Inflammatory macrophage (primary cell): Measurements from ENCODE around the gene STK24.

ENCODE experiments used
- DNase-seq, 2 donors: peaks; one replicate each; pipeline ENCODE4 v3.0.0-alpha.2; 2020 to 2022

STK24 gene

GRCh38 chr13:98489446-98490194 lies 87.3 kb downstream of the STK24 start:
- no peak for DNase-seq

DNA sequence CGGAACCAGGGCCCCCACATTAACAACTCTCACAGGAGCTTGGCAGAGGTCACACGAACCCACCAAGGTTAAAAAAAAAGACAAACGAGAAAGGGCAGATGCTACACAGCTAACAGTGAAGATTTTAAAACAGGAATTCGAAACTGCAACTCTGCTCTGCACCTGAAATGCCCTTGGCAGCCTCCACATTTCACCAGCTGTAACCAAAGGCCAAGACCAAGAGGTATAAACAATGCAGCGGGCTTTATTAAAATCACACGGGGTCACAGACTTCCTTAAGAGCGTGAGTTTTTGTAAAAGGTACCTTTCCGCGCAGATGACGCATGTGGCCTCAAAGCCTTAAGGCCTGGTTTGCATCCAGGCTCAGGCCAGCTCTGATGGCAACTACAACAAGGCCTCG lies 88.2 kb downstream of the STK24 start:
- no peak for DNase-seq

DNA sequence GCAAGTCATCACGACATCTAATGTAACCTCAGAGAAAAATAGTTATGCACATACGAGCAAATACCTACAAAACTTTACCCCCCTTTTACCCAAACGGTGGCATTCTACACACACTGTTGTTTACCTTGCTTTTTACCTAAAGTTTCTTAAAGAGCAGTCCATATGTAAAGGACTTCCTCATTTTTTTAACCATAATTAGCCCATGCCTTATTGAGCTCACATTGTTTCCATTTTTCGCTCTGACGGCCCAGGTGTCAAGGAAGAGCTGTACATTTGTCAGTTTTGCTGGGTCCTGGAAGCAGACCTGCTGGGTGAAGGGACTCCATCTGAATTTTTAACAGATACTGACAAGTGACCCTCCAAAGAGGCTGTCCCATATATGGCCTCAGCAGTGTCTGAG lies 89.4 kb downstream of the STK24 start:
- DNase-seq = no peak

DNA sequence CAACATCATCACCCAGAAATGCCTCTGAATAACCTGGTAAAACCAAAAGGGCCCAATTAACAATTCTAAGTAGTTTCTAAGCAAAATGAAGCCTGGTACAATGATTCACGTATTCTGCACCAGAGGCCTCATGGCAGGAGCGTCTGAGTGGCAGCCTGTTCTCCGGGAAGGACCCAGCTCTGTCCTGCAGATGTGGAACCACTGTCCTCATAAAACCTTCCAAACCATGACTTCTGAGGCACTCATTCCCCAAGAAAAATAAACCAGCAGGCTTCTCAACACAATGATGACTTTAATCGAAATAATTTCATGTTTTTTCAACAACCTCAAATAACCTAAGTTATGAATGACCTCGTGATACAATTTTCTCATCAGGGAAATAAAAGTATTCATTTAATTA lies 89.9 kb downstream of the STK24 start:
- DNase-seq = no peak

DNA sequence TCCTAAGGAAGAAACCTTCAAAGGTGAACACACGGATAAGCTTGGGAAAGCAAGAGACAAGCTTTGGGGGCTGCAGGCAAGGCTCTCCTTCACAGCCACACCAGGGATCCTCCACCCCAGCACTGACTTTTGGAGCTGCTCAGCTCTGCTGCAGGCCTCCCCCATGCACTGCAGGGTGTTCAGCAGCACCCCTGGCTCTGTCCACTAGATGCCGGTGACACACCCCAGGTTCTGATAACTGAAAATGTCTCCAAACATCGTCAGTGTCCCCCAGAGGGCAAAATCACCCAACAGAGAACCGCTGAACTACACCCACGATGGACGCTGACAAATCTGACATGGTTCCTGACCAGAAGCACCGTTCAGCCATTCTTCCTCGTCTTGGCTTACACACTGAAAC lies 90.5 kb downstream of the STK24 start:
- DNase-seq = no peak

GRCh38 chr13:98485561-98485960 lies 91.3 kb downstream of the STK24 start:
- DNase-seq = no peak

- DNase-seq = peak; percentile 93 to 95
These were observed 92.4 kb downstream of the STK24 start for GRCh38 chr13:98484289-98485219.

- DNase-seq = no peak
These were observed 93.2 kb downstream of the STK24 start for GRCh38 chr13:98483601-98484288.

DNA sequence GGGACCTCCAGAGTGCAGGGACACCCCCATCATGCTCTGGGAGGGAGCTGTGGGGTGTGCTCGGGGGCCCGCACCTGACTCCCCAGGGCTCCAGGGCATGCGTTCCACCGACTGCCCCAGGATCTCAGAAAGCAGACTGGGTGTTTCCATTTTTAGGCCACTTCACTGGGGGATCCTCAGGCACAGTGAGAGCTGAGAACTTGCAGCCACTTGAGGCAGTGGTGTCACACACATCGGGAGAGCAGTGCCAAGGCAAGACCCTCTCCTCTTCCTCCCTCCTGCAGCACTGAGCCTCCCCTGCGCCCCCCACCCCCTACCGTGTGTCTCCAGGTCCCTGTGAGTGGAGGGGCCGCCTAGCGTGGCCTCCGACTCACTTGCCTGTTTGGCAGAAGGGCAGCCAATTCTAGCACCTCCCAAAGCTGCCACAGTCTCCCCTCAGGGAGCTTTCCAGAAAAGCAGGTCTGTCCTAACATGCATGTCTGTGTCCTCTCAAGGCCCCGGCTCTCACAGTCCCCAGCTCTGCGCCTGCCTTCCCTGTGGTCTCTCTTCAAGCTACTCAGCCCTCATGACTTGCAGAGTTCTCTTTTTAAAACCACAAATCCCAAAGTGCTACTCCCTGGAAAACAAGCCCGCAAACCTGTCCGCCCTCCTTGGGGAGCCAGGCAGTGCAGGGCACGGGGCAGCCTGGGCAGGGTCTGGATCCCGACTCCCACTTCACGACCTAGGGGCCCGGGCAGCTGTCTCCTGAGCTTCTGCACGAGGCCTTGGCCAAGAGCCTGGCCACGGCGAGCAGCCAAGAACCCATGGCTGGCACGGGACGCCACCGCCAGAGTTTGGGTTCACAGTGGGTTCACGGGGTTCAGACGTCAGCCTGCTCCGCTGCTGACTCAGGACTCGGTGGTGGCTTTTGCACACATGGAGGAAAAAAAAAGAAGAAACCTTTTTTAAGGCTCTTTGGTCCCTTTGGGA lies 94.1 kb downstream of the STK24 start:
- DNase-seq = peak in 1 of 2 donors; percentile 54

DNA sequence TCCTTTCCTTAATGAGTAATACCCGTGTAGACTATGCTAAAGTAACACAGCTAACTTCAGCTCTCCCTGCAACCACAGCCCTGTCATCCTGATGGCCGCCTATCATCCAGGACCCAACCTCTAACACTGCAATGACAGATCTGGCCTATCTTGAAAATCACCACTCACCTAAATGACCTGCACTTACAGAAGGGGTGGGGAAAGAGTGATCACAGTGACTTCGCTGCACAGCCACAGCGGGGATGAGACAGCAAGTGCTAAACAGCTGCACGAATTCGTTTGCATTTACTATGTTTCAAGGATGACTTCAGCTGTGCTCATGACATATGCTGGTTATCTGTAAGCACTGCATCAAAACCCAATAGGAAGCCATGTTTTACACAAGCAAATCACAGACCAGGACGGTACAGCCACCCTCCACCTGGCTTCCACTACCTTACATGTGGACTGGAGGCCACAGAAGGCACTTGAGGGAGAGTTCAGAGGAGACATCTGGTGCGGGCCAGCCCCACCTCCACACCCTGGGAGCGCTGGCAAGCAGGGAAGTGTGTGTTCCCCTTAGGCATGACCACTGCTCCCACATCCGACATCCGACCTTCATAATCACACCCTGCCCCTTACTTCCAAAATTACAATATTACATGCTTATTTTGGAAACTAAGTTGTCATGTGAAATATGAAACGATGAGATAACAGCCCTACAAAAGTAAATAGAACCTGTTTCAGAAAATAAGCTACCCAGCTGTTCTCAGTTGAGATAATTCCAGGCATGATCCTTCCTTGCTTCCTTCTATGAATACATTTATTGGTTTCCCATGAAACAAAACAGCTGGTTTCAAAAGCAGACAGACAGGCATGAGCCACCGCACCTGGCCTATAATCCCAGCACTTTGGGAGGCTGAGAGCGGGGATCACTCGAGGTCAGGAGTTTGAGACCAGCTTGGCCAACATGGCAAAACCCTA lies 95.7 kb downstream of the STK24 start:
- peak; percentile 40 to 73 for DNase-seq

- DNase-seq = no peak
These were observed 97.4 kb downstream of the STK24 start for GRCh38 chr13:98479496-98480003.

DNA sequence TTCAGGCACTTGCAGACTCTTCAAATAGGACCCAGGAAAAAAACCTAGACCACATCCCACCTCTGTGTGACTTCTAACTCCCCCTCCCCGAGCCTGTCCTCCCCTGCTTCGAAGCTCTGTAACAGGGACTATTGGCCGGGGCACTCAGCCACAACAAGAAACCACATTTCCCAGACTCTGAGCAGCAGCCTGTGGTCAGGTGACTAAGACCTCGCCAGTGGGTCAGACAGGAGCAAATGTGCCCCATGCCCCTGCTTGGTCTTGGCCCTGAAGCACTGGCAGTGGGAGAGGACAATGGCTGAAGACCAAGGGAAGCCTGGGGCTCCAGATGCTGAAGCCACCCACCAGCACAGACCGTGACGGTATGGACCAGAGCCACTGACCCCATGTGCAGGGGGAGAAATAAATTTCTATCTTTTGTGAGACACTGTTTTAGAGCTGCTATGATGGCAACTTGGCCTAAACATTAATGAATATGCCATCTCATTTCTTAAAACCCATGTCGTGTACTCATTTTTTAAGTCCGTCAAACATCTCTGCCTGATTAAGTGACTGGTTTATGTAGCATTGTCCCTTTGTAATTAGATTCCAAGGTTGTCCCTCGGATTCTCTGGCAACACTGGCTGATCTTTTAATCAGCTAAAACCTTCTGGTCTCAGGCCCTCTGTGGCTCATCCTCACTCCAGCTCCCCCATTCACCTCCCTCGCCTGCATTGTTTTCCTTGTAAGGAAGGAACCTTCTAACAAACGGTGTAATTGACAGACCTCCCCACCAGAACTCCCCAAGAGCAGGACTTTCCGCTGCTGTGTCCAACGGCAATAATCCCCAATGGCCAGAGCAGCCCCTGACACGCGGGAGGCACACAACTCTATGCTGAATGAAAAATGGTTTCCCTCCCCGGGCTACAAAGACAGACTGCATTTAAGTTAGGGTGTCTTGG lies 98.4 kb downstream of the STK24 start:
- DNase-seq = peak in 1 of 2 donors; percentile 14

DNA sequence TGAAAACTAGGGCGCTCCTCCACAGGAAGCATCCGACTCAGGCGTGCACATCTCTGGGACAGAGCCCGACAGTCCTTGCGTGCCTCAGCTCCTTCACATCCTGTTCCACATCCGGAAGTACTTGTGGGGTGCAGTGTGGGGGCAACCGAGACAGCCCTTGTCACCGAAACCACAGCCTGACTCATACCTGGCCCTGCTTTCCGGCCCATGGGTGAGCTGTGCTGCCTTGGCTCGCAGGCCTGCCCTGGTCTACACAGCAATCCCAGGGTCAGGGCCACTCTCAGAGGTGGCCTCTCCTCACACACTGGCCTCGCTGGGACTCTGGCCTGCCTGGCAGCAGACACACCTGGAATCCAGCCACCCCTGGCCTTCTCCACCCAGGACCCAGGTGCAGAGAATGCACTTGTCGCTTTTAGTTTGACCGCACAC lies 100.4 kb downstream of the STK24 start:
- DNase-seq = peak; percentile 72 to 91

DNA sequence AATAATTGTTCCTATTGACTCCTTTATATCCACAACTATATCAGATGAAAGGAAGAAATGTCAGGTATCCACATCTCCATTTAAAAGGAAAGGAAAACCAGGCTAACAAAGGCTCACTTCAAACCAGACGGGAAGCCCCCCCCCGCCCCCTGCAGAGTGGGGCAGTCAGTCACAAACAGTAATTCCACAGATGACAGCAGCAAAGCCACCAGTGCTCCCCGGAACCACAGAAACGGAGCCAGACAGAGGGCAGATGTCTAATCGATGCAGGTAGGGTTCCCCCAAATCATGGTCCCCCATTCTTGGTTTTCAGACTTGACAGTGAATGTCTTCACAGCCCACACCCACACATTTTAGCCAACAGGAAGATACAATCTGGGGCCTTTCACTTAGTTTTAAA lies 100.8 kb downstream of the STK24 start:
- no peak for DNase-seq

- peak; percentile 76 to 80 for DNase-seq
These were observed 101.4 kb downstream of the STK24 start for GRCh38 chr13:98475522-98475921.

DNA sequence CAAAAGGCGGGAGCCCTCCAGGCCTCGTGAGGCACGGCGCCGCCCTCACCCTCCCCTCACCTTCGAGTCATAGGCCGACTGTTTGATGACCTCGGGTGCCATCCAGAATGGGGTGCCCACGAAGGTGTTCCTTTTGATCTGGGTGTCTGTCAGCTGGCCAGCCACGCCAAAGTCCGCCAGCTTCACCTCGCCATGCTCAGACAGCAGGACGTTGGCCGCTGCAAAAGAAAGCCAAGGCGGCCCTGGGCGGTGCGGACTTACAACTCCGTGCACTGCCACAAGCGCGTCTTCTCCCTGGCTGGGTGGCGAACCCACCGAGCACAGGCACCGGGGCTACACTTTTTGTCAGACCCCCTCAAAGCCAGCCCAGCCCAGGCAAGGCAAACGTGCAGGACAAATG lies 102.1 kb downstream of the STK24 start:
- no peak for DNase-seq

- DNase-seq = no peak
These were observed 102.6 kb downstream of the STK24 start for GRCh38 chr13:98474292-98474691.

DNA sequence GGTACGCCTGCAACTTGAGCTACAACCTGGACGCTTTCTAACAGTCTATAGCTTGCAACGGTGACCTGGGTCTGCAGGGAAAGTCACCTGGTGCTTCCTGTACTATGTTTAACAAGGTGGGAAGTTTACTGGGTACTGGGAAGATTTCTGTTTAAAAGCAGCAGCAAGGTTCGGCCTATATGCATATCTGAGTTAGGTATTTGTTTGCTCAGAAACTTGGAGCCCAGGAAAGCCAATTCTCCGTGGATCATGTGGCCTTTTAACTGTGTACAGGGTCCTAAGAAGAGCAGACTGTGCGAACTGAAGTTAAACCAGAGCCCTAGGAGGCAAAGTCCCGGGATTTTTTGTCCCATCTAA lies 103.1 kb downstream of the STK24 start:
- no peak for DNase-seq

GRCh38 chr13:98473135-98473787 lies 103.6 kb downstream of the STK24 start:
- no peak for DNase-seq
